ENCODE data around the gene ZNF444. TPM values are rescaled to one million over a fixed set of nuclear protein-coding genes. Genes with fewer than 3 reads are reported as not detected.
A peak's percentile ranks its signal among the peaks of the same experiment; 100 is the strongest.

Gene ZNF444
- total RNA-seq, 1 experiment from 2014 or later, result 84.0 TPM

DNA sequence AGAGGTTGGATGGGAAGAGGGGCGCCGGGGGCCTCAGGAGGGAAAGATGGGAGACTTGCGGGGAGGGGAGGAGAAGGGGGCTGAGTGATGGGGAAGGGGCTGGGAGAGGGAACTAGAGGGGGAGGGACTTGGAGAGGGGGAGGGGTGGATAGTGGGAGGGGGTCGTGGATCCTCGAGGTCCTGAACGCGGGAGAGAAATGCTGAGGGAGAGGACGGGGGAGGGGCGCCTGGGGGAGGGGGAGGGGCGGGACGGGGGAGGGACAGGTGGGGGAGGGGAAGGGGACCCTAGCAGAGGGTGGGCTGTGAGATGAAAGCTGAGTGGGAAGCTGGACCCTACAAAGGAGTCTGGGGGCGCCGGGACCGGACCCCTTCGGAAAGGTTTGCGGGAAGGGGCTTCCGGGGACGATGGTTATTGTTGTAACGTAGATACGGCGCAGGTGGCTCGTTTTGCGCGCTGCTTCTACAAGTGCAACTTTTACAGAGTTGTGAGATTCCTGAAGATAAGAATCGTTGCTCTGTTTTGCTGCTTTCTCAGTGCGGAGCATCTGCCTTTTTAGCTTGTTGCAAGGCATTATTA is 418 bp downstream of the ZNF444 start:
- H3K27me3 Mint-ChIP-seq (ENCODE audit: low read depth), result peaks cover 3% of the 10 kb centered on the region; the same call in 1 of the 2 replicates
- no peaks in the 10 kb centered on the region for H3K36me3 Mint-ChIP-seq
- H3K9me3 Mint-ChIP-seq, result no peaks in the 10 kb centered on the region
- H3K4me1 Mint-ChIP-seq, result peaks cover 31% of the 10 kb centered on the region
- ATAC-seq (peak; percentile 0; the same call in 1 of the 2 replicates), DNase-seq (ENCODE audit: low spot score) (no peak)
- ChIA-PET CTCF (interaction anchor here (0.5 to 2.9 kb wide), 17 partner anchors 10 to 537 kb away, joined by 3 to 19 read pairs (median 5); no protein-coding TSS in a partner anchor), POLR2A (interaction anchor here (1.1 kb wide), 1 partner anchor 21 kb away, joined by 5 read pairs; the partner anchor contains the start of gene ZNF787)
- TF ChIP-seq, protein P1, sequence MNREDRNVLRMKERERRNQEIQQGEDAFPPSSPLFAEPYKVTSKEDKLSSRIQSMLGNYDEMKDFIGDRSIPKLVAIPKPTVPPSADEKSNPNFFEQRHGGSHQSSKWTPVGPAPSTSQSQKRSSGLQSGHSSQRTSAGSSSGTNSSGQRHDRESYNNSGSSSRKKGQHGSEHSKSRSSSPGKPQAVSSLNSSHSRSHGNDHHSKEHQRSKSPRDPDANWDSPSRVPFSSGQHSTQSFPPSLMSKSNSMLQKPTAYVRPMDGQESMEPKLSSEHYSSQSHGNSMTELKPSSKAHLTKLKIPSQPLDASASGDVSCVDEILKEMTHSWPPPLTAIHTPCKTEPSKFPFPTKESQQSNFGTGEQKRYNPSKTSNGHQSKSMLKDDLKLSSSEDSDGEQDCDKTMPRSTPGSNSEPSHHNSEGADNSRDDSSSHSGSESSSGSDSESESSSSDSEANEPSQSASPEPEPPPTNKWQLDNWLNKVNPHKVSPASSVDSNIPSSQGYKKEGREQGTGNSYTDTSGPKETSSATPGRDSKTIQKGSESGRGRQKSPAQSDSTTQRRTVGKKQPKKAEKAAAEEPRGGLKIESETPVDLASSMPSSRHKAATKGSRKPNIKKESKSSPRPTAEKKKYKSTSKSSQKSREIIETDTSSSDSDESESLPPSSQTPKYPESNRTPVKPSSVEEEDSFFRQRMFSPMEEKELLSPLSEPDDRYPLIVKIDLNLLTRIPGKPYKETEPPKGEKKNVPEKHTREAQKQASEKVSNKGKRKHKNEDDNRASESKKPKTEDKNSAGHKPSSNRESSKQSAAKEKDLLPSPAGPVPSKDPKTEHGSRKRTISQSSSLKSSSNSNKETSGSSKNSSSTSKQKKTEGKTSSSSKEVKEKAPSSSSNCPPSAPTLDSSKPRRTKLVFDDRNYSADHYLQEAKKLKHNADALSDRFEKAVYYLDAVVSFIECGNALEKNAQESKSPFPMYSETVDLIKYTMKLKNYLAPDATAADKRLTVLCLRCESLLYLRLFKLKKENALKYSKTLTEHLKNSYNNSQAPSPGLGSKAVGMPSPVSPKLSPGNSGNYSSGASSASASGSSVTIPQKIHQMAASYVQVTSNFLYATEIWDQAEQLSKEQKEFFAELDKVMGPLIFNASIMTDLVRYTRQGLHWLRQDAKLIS (CRISPR knock-in tag; IDR thresholded peaks at IDR 0.05; ENCODE audit: borderline replicate concordance), result no peak
- TF ChIP-seq ELF4 (CRISPR knock-in tag; IDR thresholded peaks at IDR 0.05; ENCODE audit: low read depth) (no peak), ZNF317 (CRISPR knock-in tag; IDR thresholded peaks at IDR 0.05; ENCODE audit: borderline replicate concordance, low read depth) (no peak), TCF7 (CRISPR knock-in tag; IDR thresholded peaks at IDR 0.05; ENCODE audit: low read depth) (no peak), ETV6 (CRISPR knock-in tag; IDR thresholded peaks at IDR 0.05) (no peak), NFYB (CRISPR knock-in tag; conservative IDR thresholded peaks at IDR 0.05; ENCODE audit: low read depth) (no peak), RORB (CRISPR knock-in tag; IDR thresholded peaks at IDR 0.05) (no peak), ZNF396 (CRISPR knock-in tag; IDR thresholded peaks at IDR 0.05; ENCODE audit: borderline replicate concordance) (no peak)
- TF ChIP-seq, protein P2, sequence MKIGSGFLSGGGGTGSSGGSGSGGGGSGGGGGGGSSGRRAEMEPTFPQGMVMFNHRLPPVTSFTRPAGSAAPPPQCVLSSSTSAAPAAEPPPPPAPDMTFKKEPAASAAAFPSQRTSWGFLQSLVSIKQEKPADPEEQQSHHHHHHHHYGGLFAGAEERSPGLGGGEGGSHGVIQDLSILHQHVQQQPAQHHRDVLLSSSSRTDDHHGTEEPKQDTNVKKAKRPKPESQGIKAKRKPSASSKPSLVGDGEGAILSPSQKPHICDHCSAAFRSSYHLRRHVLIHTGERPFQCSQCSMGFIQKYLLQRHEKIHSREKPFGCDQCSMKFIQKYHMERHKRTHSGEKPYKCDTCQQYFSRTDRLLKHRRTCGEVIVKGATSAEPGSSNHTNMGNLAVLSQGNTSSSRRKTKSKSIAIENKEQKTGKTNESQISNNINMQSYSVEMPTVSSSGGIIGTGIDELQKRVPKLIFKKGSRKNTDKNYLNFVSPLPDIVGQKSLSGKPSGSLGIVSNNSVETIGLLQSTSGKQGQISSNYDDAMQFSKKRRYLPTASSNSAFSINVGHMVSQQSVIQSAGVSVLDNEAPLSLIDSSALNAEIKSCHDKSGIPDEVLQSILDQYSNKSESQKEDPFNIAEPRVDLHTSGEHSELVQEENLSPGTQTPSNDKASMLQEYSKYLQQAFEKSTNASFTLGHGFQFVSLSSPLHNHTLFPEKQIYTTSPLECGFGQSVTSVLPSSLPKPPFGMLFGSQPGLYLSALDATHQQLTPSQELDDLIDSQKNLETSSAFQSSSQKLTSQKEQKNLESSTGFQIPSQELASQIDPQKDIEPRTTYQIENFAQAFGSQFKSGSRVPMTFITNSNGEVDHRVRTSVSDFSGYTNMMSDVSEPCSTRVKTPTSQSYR (CRISPR knock-in tag; IDR thresholded peaks at IDR 0.05), result no peak
- TF ChIP-seq, protein P3, sequence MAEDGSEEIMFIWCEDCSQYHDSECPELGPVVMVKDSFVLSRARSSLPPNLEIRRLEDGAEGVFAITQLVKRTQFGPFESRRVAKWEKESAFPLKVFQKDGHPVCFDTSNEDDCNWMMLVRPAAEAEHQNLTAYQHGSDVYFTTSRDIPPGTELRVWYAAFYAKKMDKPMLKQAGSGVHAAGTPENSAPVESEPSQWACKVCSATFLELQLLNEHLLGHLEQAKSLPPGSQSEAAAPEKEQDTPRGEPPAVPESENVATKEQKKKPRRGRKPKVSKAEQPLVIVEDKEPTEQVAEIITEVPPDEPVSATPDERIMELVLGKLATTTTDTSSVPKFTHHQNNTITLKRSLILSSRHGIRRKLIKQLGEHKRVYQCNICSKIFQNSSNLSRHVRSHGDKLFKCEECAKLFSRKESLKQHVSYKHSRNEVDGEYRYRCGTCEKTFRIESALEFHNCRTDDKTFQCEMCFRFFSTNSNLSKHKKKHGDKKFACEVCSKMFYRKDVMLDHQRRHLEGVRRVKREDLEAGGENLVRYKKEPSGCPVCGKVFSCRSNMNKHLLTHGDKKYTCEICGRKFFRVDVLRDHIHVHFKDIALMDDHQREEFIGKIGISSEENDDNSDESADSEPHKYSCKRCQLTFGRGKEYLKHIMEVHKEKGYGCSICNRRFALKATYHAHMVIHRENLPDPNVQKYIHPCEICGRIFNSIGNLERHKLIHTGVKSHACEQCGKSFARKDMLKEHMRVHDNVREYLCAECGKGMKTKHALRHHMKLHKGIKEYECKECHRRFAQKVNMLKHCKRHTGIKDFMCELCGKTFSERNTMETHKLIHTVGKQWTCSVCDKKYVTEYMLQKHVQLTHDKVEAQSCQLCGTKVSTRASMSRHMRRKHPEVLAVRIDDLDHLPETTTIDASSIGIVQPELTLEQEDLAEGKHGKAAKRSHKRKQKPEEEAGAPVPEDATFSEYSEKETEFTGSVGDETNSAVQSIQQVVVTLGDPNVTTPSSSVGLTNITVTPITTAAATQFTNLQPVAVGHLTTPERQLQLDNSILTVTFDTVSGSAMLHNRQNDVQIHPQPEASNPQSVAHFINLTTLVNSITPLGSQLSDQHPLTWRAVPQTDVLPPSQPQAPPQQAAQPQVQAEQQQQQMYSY (CRISPR knock-in tag; IDR thresholded peaks at IDR 0.05), result no peak
- TF ChIP-seq, protein P4, sequence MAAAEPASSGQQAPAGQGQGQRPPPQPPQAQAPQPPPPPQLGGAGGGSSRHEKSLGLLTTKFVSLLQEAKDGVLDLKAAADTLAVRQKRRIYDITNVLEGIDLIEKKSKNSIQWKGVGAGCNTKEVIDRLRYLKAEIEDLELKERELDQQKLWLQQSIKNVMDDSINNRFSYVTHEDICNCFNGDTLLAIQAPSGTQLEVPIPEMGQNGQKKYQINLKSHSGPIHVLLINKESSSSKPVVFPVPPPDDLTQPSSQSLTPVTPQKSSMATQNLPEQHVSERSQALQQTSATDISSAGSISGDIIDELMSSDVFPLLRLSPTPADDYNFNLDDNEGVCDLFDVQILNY (CRISPR knock-in tag; IDR thresholded peaks at IDR 0.05), result no peak
- no peak overlapping the region for H3K27ac Mint-ChIP-seq
- H3K4me3 Mint-ChIP-seq, result peak overlapping the region; percentile 79
